HG03571 (cell line): ENCODE data around the gene SLK.

Source experiments
- ATAC-seq: cut with Tn5 transposase; IDR thresholded peaks from one replicate; pipeline ENCODE4 v1.9.1; 2021; ENCODE audit not compliant: unreplicated experiment

Gene SLK

DNA sequence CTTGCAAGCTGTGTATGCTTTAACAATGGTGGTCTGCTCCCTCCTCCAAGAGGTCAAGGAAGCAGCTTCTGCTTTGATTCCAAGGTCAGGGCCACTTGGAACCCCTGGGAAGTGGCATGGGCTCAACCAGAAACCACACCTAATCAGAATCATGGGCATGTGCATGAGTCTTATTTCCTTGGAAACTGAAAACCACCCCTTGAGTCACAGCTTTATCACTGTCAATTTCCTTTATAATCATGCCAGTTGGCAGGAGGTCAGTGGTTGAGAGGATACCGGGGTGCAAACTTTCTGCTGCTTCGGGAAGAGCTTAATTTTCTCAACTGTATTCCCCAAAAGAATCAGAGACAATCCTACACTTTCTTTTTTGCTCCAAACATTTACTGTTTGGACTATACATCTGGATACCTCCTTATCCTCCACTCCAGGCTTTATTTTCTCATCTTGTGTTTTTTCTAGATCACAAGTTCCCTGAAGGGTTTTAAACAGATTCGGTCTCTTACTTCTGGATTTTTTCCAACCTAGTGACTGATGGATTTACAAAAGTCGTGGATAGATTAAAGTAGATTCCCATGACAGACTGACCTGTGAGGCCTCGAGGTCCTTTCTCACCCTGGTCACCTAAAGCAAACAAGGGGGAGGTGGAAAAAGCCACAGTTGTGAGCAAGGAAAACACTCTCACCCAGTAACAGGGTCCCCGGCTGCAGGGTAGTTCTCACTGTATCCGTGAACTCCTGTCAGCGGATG lies 82.7 kb downstream of the SLK start:
- ATAC-seq = no peak

DNA sequence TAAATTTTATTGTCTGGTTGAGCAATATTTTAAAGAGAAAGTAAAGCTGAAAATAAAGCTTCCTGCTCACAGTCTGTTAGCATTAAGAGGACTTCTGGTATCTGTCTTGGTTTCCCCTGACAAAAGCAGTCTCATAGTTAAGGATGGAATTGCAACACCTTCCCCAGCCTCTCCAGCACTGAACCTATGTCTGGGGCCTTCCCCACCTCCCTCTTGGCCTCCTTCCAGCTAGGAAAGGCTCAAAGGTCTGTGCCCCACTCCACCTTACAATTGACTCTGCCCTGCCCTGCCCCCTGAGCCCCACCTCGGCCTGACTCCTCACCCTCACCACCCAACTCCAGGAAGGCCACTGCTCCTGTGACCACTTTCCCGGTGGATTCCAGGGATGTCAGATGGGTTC lies 85.5 kb downstream of the SLK start:
- no peak for ATAC-seq

DNA sequence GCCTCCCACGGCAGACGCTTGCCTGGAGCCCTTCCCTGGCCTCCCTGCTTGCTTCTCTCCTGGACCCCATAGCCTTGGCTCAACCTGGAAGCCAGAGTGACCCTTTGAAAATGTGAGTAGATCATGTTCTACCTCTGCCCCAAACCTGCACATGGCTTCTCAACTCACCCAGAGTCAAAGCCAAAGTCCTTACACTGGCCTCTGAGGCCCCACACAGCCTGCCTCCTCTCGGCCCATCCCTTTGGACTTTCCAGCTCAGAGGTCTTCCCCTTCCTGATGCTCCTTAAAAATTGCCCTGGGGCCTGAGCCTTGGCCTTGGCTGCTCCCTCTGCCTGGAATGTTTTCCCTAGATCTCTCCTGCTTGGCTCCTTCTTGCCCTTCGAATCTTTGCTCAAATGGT lies 86.3 kb downstream of the SLK start:
- ATAC-seq = no peak

DNA sequence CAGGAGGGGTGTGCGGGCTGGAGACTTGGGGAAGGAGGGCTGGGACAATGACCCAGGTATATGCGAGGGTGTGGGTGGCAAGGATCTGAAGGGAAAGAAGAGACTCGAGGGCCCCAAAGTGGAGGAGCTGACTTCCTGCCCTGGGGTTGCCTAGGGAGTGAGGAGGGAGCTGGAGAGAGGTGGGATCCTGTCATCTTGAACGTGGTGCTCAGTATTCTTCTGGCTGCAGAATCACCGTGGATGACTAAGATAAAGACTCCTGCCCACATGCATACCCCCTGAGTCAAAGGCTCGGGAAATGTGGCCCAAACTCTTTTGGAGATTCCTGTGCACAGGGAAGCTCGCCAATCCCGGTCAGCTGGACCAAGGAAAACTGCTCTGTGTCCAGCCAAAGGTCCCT lies 87.5 kb downstream of the SLK start:
- ATAC-seq = no peak

GRCh38 chr10:104056619-104057273 lies 89.8 kb downstream of the SLK start:
- no peak for ATAC-seq

- no peak for ATAC-seq
Observed at GRCh38 chr10:104057717-104058116, 90.8 kb downstream of the SLK start.

- ATAC-seq = no peak
Observed at GRCh38 chr10:104059364-104059763, 92.4 kb downstream of the SLK start.

DNA sequence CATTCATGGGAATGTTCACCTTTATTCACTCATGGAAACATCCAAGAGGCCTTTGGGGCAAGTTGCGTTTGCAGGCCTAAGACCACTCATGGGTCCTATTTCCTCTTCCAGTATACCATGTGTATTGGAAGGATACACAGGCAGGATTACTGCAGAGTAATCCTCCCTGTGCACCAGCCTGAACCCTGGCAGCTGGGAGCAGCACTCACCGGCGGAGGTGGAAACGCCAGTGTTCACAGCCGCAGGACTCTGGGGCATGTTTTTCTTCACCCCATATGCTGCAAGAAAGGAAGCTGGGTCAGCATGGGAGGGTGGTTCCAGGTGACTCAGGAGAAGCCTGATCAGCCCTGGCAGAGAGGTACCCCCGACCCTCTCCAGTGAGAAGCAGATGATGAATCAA lies 94.3 kb downstream of the SLK start:
- no peak for ATAC-seq

- ATAC-seq = no peak
Observed at GRCh38 chr10:104065748-104066147, 98.8 kb downstream of the SLK start.

DNA sequence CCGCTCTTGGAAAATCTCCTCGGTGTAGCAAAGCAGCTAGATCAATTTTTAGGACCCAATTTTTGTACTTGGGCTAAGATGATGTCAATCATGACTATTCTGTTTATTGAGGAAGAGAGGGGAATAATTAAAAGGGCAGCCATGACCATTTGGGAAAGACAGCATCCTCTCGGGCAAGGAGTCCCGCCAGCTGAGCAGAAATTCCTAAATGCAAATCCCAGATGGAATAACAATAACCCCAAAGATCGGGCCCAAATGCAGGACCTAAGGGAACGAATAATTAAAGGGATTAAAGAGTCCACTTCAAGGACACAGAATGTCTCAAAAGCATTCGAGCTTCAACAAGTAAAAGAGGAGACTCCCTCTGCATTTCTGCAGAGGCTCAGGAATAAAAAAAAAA lies 100.0 kb downstream of the SLK start:
- no peak for ATAC-seq

- ATAC-seq = no peak
Observed at GRCh38 chr10:104067525-104067924, 100.6 kb downstream of the SLK start.

GRCh38 chr10:104069613-104070012 lies 102.7 kb downstream of the SLK start:
- ATAC-seq = no peak

- ATAC-seq = no peak
Observed at GRCh38 chr10:104072786-104073185, 105.8 kb downstream of the SLK start.

DNA sequence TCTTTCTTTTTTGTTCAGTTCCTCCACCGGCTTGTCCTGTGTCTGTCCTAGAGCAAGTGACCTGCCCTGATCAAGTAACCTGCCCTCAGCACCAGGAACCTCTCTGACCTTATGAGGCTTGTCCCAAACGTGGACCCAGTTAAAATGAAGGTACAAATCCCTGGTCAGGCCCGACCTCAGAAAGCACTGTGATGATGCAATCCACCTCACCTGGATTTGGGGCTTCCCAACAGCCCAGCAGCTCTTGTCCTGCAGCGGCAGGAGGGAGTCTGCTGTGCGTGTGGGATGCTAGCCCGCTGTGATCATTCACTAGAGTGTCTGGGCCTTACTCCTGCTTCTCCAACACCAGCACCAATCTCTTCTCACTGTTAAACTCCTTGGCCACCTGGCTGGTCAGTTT lies 107.6 kb downstream of the SLK start:
- no peak for ATAC-seq

- no peak for ATAC-seq
Observed at GRCh38 chr10:104076743-104077160, 109.8 kb downstream of the SLK start.

DNA sequence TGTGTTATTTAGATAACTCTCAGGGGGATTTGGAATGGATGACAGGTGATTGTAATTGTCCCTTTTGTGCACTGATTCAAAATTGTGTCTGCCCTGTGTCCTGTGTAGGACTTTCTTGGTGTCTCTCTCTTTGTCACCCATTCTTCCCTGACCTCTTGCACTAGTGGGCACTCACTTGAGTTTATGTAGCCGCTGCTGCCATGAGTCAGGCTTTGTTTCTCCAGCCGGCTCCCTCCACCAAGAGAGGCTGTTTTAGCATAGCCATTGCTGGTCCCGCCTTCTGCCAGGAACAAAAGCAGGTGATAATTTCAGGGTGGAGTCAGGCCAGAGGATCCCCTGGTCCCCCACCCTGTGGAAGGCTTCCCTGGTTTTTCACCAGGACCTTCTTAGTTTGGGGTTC lies 110.3 kb downstream of the SLK start:
- no peak for ATAC-seq

- ATAC-seq = no peak
Observed at GRCh38 chr10:104077663-104078151, 110.8 kb downstream of the SLK start.
